ENCODE results near the gene CALD1.

CALD1 gene

DNA sequence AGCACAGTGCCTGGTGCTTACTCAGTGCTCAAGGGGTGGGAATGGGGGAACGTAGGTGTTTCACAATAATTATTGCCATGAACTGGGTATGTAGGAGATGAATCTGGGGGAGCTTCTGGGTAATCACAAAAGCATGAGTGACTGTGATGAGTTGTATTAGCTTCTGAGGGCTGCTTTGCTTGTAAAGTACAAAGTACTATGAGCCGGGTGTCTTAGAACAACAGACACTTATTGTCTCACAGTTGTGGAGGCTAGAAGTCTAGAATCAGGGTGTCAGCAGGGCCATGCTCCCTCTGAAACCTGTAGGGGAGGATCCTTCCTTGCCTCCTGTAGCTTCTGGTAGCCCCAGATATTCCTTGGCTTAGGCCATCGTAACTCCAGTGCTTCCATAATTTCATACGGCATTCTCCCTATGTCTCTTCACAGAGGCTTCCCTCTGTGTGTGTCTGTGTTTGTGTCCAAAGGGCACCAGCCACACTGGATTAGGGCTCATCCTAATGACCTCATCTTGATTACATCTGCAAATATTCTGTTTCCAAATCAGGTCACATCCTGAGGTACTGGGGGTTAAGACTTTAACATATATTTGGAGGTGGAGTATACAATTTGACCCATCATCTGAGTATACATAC lies 122.1 kb downstream of the CALD1 start:
- no peak overlapping the region for H3K4me3 ChIP-seq (replicated peaks; ENCODE audit: low read depth, low read length)
- no peak for DNase-seq (ENCODE audit: low read depth)
- TF ChIP-seq, protein P1, sequence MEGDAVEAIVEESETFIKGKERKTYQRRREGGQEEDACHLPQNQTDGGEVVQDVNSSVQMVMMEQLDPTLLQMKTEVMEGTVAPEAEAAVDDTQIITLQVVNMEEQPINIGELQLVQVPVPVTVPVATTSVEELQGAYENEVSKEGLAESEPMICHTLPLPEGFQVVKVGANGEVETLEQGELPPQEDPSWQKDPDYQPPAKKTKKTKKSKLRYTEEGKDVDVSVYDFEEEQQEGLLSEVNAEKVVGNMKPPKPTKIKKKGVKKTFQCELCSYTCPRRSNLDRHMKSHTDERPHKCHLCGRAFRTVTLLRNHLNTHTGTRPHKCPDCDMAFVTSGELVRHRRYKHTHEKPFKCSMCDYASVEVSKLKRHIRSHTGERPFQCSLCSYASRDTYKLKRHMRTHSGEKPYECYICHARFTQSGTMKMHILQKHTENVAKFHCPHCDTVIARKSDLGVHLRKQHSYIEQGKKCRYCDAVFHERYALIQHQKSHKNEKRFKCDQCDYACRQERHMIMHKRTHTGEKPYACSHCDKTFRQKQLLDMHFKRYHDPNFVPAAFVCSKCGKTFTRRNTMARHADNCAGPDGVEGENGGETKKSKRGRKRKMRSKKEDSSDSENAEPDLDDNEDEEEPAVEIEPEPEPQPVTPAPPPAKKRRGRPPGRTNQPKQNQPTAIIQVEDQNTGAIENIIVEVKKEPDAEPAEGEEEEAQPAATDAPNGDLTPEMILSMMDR (IDR thresholded peaks at IDR 0.05; ENCODE audit: low read length, missing control alignments), result no peak

DNA sequence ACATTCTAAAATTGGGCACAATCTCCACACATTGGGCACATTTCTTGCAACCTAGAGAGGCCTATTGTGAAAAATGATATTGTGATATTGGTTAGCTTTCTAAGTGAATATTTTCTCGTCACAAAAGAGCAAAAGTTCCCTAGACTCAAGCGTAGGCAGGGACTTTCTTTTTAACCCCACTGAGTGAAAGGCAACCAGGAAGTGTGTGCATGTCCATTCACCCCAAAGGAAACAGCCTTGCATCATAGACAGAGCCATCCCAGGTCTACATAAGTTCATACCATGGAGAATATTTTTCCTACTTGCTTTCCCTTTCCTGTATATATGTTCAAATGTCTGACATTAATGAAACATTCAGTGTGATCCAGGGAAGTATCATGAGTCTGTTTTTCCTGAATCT lies 122.6 kb downstream of the CALD1 start:
- TF ChIP-seq, protein P1 (IDR thresholded peaks at IDR 0.05; ENCODE audit: low read length, missing control alignments), result no peak
- H3K4me3 ChIP-seq (replicated peaks; ENCODE audit: low read depth, low read length), result no peak overlapping the region
- DNase-seq (ENCODE audit: low read depth), result no peak

DNA sequence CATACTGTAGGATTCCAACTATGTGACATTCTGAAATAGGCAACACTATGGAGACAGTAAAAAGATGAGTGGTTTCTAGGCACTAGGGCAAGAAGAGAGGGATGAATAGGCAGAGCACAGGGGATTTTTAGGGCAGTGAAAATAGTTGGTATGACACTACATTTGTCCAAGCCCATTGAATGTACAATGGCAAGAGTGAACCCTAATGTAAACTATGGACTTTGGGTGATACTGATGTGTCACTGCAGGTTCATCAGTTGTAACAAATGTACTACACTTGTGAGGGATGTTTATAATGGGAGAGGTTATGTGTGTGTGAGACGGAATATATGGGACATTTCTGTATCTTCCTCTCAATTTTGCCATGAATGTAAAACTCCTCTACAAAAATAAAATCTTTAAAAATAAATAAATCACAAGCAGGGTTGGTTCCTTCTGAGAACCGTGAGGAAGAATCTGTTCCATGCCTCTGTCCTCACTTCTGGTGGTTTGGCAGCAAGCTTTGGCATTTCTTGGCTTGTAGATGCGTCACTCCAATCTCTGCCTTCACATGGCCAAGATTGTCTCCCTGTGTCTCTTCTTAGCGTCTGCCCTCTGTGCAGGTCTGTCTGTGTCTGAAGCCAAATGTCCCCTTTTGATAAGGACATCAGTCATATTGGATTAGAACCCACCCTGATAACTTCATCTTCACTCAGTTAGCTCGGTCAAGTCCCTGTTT lies 123.8 kb downstream of the CALD1 start:
- no peak overlapping the region for H3K4me3 ChIP-seq (replicated peaks; ENCODE audit: low read depth, low read length)
- TF ChIP-seq, protein P1 (IDR thresholded peaks at IDR 0.05; ENCODE audit: low read length, missing control alignments), result no peak
- no peak for DNase-seq (ENCODE audit: low read depth)

DNA sequence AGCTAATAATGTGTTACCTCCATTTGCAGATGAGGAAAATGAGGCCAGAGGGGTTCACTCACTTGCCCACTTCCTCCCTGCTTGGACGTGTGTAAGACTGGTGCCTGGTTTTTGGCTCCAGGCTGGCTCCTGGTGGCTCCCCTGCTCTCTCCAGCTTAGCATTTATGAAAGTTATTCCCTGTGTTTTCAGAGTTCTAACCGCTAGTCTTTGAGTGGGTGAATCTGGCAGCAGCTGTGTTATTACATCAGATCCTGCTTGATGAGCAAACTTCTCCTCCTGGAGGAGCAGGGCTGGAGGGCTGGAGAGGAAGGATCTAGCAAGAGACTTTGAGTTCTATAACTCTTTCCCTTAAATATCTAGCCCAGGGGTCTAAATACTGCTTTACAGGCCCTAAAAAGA lies 125.9 kb downstream of the CALD1 start:
- DNase-seq (ENCODE audit: low read depth), result peak; percentile 95
- no peak overlapping the region for H3K4me3 ChIP-seq (replicated peaks; ENCODE audit: low read depth, low read length)
- TF ChIP-seq, protein P1 (IDR thresholded peaks at IDR 0.05; ENCODE audit: low read length, missing control alignments), result peak; percentile 58

DNA sequence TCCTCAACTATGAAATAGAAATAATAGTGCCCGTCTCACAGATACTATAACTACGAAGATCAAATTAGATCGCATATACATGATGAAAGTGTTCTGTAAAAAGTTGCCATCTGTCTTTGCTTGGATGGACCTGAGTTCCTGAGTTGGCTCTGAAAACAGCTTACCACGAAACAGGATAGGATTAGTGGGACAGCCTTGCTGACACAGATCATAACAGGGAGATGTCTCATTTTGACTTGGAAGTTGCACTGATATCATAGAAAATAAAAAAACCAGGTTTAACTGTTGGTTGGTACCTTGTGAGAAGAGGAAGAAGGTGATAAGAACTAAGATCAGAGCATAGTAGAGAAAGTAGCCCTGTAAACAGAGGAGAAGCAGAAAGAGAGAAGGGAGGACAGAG lies 127.6 kb downstream of the CALD1 start:
- DNase-seq (ENCODE audit: low read depth), result no peak
- TF ChIP-seq, protein P1 (IDR thresholded peaks at IDR 0.05; ENCODE audit: low read length, missing control alignments), result no peak
- H3K4me3 ChIP-seq (replicated peaks; ENCODE audit: low read depth, low read length), result no peak overlapping the region

DNA sequence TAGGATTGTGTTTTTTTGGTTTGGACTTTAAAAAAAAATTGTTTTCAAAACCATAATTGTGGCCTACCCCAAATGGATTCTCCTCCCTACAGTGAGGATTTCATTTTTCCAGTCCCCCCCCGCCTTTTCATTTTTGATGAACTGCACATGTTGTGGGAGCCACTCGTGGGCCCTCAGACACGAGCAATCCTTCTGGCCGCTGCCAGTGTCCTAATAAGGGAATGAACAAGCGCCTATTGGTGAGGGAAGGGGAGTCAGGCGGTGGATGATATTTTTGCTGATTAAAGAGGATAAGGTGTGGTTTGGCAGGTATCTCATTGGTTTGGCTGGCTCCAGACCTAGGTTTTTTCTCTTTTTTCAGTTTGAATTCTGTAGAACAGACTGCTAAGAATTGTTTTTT lies 128.2 kb downstream of the CALD1 start:
- H3K4me3 ChIP-seq (replicated peaks; ENCODE audit: low read depth, low read length), result no peak overlapping the region
- TF ChIP-seq, protein P1 (IDR thresholded peaks at IDR 0.05; ENCODE audit: low read length, missing control alignments), result no peak
- DNase-seq (ENCODE audit: low read depth), result peak; percentile 17

DNA sequence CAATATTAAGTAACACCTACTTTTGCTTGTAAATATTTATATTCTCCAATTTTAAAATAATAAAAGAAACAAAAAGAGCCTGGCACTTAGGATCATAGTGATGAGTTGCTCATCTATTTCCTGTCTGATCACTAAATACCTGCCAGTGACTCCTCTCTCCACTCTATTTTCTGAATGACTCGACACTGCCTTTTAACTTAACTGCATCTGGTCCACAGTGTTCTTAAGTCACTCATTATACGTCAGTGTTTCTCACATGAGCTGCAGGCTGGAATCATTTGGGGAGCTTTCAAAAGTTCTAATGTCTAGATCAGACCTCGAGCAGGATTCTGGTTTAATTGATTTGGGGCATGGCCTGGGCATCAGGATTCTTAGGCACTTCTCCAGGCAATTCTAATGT lies 128.9 kb downstream of the CALD1 start:
- DNase-seq (ENCODE audit: low read depth), result no peak
- H3K4me3 ChIP-seq (replicated peaks; ENCODE audit: low read depth, low read length), result no peak overlapping the region
- TF ChIP-seq, protein P1 (IDR thresholded peaks at IDR 0.05; ENCODE audit: low read length, missing control alignments), result no peak
